ENCODE data around the gene LRRC40.

LRRC40 gene

DNA sequence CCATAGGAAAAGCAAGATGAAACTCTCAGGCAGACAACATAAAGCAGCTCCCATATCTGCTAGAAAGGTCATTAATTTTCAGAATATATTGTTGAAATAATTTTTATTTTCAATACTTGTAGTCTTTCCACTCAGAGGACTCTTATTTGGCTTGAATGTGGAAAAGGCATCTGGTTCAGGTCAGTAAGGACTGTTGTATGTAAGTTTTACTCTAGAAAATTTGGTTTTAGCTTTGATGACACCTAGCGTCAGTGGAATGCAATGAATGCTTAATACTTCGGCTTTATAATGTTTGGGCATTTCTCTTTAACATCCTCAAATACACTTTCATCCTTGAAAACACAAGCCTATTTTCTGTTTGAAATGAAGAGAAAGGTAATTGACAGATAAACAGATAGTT lies 63.3 kb downstream of the LRRC40 start:
- Histone ChIP-seq H2AFZ (ENCODE audit: low read depth, low read length) (no peak overlapping the region), H3K4ac (ENCODE audit: low read depth in 1 of 2, low read length in 2 of 2) (no peak overlapping the region), H2BK12ac (ENCODE audit: low read length in 2 of 2) (no peak overlapping the region), H3K27me3 (ENCODE audit: control insufficient read depth in 1 of 2, insufficient read depth in 1 of 2, low read length in 2 of 2) (no peaks in the 10 kb centered on the region), H2BK5ac (ENCODE audit: low read depth, low read length, poor library complexity, severe bottlenecking) (no peak overlapping the region), H3K4me3 (ENCODE audit: insufficient read depth in 1 of 2, low read depth in 1 of 2, low read length in 2 of 2) (no peak overlapping the region), H4K91ac (ENCODE audit: low read length) (no peak overlapping the region), H4K8ac (ENCODE audit: low read length) (no peak overlapping the region), H3K9me3 (ENCODE audit: control insufficient read depth, low read length) (no peaks in the 10 kb centered on the region), H2BK120ac (ENCODE audit: low read depth, low read length) (no peak overlapping the region), H3K4me2 (ENCODE audit: low read length, poor library complexity, severe bottlenecking) (no peak overlapping the region), H3K9ac (ENCODE audit: low read length) (peak overlapping the region; percentile 70), H3K18ac (ENCODE audit: low read depth in 1 of 2, low read length in 2 of 2) (no peak overlapping the region), H3K36me3 (ENCODE audit: control insufficient read depth in 1 of 2, insufficient read depth in 2 of 2, low read depth in 1 of 2, low read length in 2 of 2) (peaks cover 0 to 6% of the 10 kb centered on the region in 2 experiments), H3K27ac (ENCODE audit: low read length, poor library complexity, severe bottlenecking) (no peak overlapping the region), H3K23ac (ENCODE audit: low read length in 2 of 2) (no peak overlapping the region), H3K4me1 (ENCODE audit: control insufficient read depth, insufficient read depth, low read depth, low read length) (no peaks in the 10 kb centered on the region), H3K79me1 (replicated peaks; ENCODE audit: low read length, poor library complexity, severe bottlenecking) (no peaks in the 10 kb centered on the region), H2BK15ac (ENCODE audit: low read depth, poor library complexity, severe bottlenecking) (no peak overlapping the region), H2AK5ac (ENCODE audit: low read length, severe bottlenecking) (no peak overlapping the region), H3K14ac (ENCODE audit: low read length in 2 of 2) (no peak overlapping the region)
- no CpG with 5 or more reads among the region's 2 CpGs for WGBS
- DNase-seq: no peak

- WGBS: 17% methylated on average over 3 of the region's 3 CpGs
- peak overlapping the region; percentile 66 for H3K9ac ChIP-seq (ENCODE audit: low read length)
- no peak overlapping the region for H3K4me2 ChIP-seq (ENCODE audit: low read length, poor library complexity, severe bottlenecking)
- no peak overlapping the region for H2BK12ac ChIP-seq (ENCODE audit: low read length in 2 of 2)
- H2AFZ ChIP-seq (ENCODE audit: low read depth, low read length): no peak overlapping the region
- no peak overlapping the region for H3K14ac ChIP-seq (ENCODE audit: low read length in 2 of 2)
- DNase-seq: peak; percentile 46
- H3K27ac ChIP-seq (ENCODE audit: low read length, poor library complexity, severe bottlenecking): no peak overlapping the region
- no peaks in the 10 kb centered on the region for H3K4me1 ChIP-seq (ENCODE audit: control insufficient read depth, insufficient read depth, low read depth, low read length)
- H2BK120ac ChIP-seq (ENCODE audit: low read depth, low read length): no peak overlapping the region
- H4K8ac ChIP-seq (ENCODE audit: low read length): no peak overlapping the region
- peak overlapping the region in 1 of 2 experiments; percentile 27 for H3K4me3 ChIP-seq (ENCODE audit: insufficient read depth in 1 of 2, low read depth in 1 of 2, low read length in 2 of 2)
- no peak overlapping the region for H3K18ac ChIP-seq (ENCODE audit: low read depth in 1 of 2, low read length in 2 of 2)
- H3K9me3 ChIP-seq (ENCODE audit: control insufficient read depth, low read length): no peaks in the 10 kb centered on the region
- H2BK5ac ChIP-seq (ENCODE audit: low read depth, low read length, poor library complexity, severe bottlenecking): no peak overlapping the region
- no peak overlapping the region for H3K4ac ChIP-seq (ENCODE audit: low read depth in 1 of 2, low read length in 2 of 2)
- no peak overlapping the region for H4K91ac ChIP-seq (ENCODE audit: low read length)
- H2BK15ac ChIP-seq (ENCODE audit: low read depth, poor library complexity, severe bottlenecking): no peak overlapping the region
- H2AK5ac ChIP-seq (ENCODE audit: low read length, severe bottlenecking): no peak overlapping the region
- H3K23ac ChIP-seq (ENCODE audit: low read length in 2 of 2): no peak overlapping the region
- no peaks in the 10 kb centered on the region for H3K27me3 ChIP-seq (ENCODE audit: control insufficient read depth in 1 of 2, insufficient read depth in 1 of 2, low read length in 2 of 2)
- H3K36me3 ChIP-seq (ENCODE audit: control insufficient read depth in 1 of 2, insufficient read depth in 2 of 2, low read depth in 1 of 2, low read length in 2 of 2): peaks cover 0 to 6% of the 10 kb centered on the region in 2 experiments
- no peaks in the 10 kb centered on the region for H3K79me1 ChIP-seq (replicated peaks; ENCODE audit: low read length, poor library complexity, severe bottlenecking)
Observed at GRCh38 chr1:70140894-70141293, 64.5 kb downstream of the LRRC40 start.

- Histone ChIP-seq H2BK12ac (ENCODE audit: low read length in 2 of 2) (no peak overlapping the region), H3K23ac (ENCODE audit: low read length in 2 of 2) (no peak overlapping the region), H3K27me3 (ENCODE audit: control insufficient read depth in 1 of 2, insufficient read depth in 1 of 2, low read length in 2 of 2) (no peaks in the 10 kb centered on the region)
Observed at GRCh38 chr1:70140343-70140742, 65.0 kb downstream of the LRRC40 start.

GRCh38 chr1:70134148-70134547 lies 71.2 kb downstream of the LRRC40 start:
- H3K4me3 ChIP-seq (ENCODE audit: insufficient read depth in 1 of 2, low read depth in 1 of 2, low read length in 2 of 2): no peak overlapping the region
- no peaks in the 10 kb centered on the region for H3K79me1 ChIP-seq (replicated peaks; ENCODE audit: low read length, poor library complexity, severe bottlenecking)
- no peak overlapping the region for H4K8ac ChIP-seq (ENCODE audit: low read length)
- no peak overlapping the region for H2BK12ac ChIP-seq (ENCODE audit: low read length in 2 of 2)
- no peaks in the 10 kb centered on the region for H3K36me3 ChIP-seq (ENCODE audit: control insufficient read depth in 1 of 2, insufficient read depth in 2 of 2, low read depth in 1 of 2, low read length in 2 of 2)
- H3K9me3 ChIP-seq (ENCODE audit: control insufficient read depth, low read length): no peaks in the 10 kb centered on the region
- no peak overlapping the region for H2AFZ ChIP-seq (ENCODE audit: low read depth, low read length)
- no peak overlapping the region for H2BK5ac ChIP-seq (ENCODE audit: low read depth, low read length, poor library complexity, severe bottlenecking)
- no peaks in the 10 kb centered on the region for H3K27me3 ChIP-seq (ENCODE audit: control insufficient read depth in 1 of 2, insufficient read depth in 1 of 2, low read length in 2 of 2)
- H2BK15ac ChIP-seq (ENCODE audit: low read depth, poor library complexity, severe bottlenecking): no peak overlapping the region
- H3K9ac ChIP-seq (ENCODE audit: low read length): no peak overlapping the region
- H3K27ac ChIP-seq (ENCODE audit: low read length, poor library complexity, severe bottlenecking): no peak overlapping the region
- H2AK5ac ChIP-seq (ENCODE audit: low read length, severe bottlenecking): no peak overlapping the region
- H3K23ac ChIP-seq (ENCODE audit: low read length in 2 of 2): no peak overlapping the region
- H4K91ac ChIP-seq (ENCODE audit: low read length): no peak overlapping the region
- 85% methylated on average over 2 of the region's 3 CpGs for WGBS
- H3K4me1 ChIP-seq (ENCODE audit: control insufficient read depth, insufficient read depth, low read depth, low read length): no peaks in the 10 kb centered on the region
- no peak overlapping the region for H3K4me2 ChIP-seq (ENCODE audit: low read length, poor library complexity, severe bottlenecking)
- H2BK120ac ChIP-seq (ENCODE audit: low read depth, low read length): no peak overlapping the region
- peak; percentile 19 for DNase-seq
- H3K4ac ChIP-seq (ENCODE audit: low read depth in 1 of 2, low read length in 2 of 2): no peak overlapping the region
- no peak overlapping the region for H3K14ac ChIP-seq (ENCODE audit: low read length in 2 of 2)
- no peak overlapping the region for H3K18ac ChIP-seq (ENCODE audit: low read depth in 1 of 2, low read length in 2 of 2)

More at GRCh38 chr1:70140343-70140742, 65.0 kb downstream of the LRRC40 start:
- Histone ChIP-seq H3K4me3 (ENCODE audit: insufficient read depth in 1 of 2, low read depth in 1 of 2, low read length in 2 of 2) (peak overlapping the region in 1 of 2 experiments; percentile 27), H3K4me1 (ENCODE audit: control insufficient read depth, insufficient read depth, low read depth, low read length) (no peaks in the 10 kb centered on the region), H3K4ac (ENCODE audit: low read depth in 1 of 2, low read length in 2 of 2) (no peak overlapping the region), H3K4me2 (ENCODE audit: low read length, poor library complexity, severe bottlenecking) (no peak overlapping the region), H3K36me3 (ENCODE audit: control insufficient read depth in 1 of 2, insufficient read depth in 2 of 2, low read depth in 1 of 2, low read length in 2 of 2) (peaks cover 0 to 3% of the 10 kb centered on the region in 2 experiments), H3K79me1 (replicated peaks; ENCODE audit: low read length, poor library complexity, severe bottlenecking) (no peaks in the 10 kb centered on the region), H4K8ac (ENCODE audit: low read length) (no peak overlapping the region), H2BK15ac (ENCODE audit: low read depth, poor library complexity, severe bottlenecking) (no peak overlapping the region), H2AK5ac (ENCODE audit: low read length, severe bottlenecking) (no peak overlapping the region), H3K14ac (ENCODE audit: low read length in 2 of 2) (no peak overlapping the region), H4K91ac (ENCODE audit: low read length) (no peak overlapping the region), H3K9me3 (ENCODE audit: control insufficient read depth, low read length) (no peaks in the 10 kb centered on the region), H3K27ac (ENCODE audit: low read length, poor library complexity, severe bottlenecking) (no peak overlapping the region), H2AFZ (ENCODE audit: low read depth, low read length) (no peak overlapping the region), H3K9ac (ENCODE audit: low read length) (peak overlapping the region; percentile 66), H2BK5ac (ENCODE audit: low read depth, low read length, poor library complexity, severe bottlenecking) (no peak overlapping the region), H2BK120ac (ENCODE audit: low read depth, low read length) (no peak overlapping the region), H3K18ac (ENCODE audit: low read depth in 1 of 2, low read length in 2 of 2) (no peak overlapping the region)
- peak; percentile 35 for DNase-seq
